ENCODE data around the gene EFTUD2.

GRCh38 chr17:44850612-44851011, 48.6 kb downstream of the EFTUD2 start:
- TF ChIP-seq, protein P1, sequence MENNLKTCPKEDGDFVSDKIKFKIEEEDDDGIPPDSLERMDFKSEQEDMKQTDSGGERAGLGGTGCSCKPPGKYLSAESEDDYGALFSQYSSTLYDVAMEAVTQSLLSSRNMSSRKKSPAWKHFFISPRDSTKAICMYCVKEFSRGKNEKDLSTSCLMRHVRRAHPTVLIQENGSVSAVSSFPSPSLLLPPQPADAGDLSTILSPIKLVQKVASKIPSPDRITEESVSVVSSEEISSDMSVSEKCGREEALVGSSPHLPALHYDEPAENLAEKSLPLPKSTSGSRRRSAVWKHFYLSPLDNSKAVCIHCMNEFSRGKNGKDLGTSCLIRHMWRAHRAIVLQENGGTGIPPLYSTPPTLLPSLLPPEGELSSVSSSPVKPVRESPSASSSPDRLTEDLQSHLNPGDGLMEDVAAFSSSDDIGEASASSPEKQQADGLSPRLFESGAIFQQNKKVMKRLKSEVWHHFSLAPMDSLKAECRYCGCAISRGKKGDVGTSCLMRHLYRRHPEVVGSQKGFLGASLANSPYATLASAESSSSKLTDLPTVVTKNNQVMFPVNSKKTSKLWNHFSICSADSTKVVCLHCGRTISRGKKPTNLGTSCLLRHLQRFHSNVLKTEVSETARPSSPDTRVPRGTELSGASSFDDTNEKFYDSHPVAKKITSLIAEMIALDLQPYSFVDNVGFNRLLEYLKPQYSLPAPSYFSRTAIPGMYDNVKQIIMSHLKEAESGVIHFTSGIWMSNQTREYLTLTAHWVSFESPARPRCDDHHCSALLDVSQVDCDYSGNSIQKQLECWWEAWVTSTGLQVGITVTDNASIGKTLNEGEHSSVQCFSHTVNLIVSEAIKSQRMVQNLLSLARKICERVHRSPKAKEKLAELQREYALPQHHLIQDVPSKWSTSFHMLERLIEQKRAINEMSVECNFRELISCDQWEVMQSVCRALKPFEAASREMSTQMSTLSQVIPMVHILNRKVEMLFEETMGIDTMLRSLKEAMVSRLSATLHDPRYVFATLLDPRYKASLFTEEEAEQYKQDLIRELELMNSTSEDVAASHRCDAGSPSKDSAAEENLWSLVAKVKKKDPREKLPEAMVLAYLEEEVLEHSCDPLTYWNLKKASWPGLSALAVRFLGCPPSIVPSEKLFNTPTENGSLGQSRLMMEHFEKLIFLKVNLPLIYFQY (CRISPR knock-in tag; IDR thresholded peaks at IDR 0.05; ENCODE audit: borderline replicate concordance) = no peak
- no peak for TF ChIP-seq EP300 (IDR thresholded peaks at IDR 0.05; ENCODE audit: low read depth in 2 of 2, low read length in 2 of 2)
- no peak for TF ChIP-seq EP300 (CRISPR knock-in tag; IDR thresholded peaks at IDR 0.05; ENCODE audit: borderline replicate concordance)
- TF ChIP-seq ATF2 (CRISPR knock-in tag; IDR thresholded peaks at IDR 0.05) = no peak
- TF ChIP-seq EZH2 (conservative IDR thresholded peaks at IDR 0.05; ENCODE audit: low read depth, low read length) = no peak
- TF ChIP-seq, protein P2, sequence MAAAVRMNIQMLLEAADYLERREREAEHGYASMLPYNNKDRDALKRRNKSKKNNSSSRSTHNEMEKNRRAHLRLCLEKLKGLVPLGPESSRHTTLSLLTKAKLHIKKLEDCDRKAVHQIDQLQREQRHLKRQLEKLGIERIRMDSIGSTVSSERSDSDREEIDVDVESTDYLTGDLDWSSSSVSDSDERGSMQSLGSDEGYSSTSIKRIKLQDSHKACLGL (CRISPR knock-in tag; IDR thresholded peaks at IDR 0.05) = no peak
- TF ChIP-seq ZNF317 (CRISPR knock-in tag; IDR thresholded peaks at IDR 0.05) = no peak
- TF ChIP-seq MXD4 (CRISPR knock-in tag; IDR thresholded peaks at IDR 0.05) = no peak
- TF ChIP-seq ZFX (CRISPR knock-in tag; IDR thresholded peaks at IDR 0.05; ENCODE audit: low read depth) = no peak
- TF ChIP-seq CTCF (CRISPR knock-in tag; IDR thresholded peaks at IDR 0.05) = no peak
- no peak for TF ChIP-seq PHF8 (CRISPR knock-in tag; IDR thresholded peaks at IDR 0.05)
- TF ChIP-seq, protein P3, sequence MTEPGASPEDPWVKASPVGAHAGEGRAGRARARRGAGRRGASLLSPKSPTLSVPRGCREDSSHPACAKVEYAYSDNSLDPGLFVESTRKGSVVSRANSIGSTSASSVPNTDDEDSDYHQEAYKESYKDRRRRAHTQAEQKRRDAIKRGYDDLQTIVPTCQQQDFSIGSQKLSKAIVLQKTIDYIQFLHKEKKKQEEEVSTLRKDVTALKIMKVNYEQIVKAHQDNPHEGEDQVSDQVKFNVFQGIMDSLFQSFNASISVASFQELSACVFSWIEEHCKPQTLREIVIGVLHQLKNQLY (CRISPR knock-in tag; IDR thresholded peaks at IDR 0.05) = no peak
- TF ChIP-seq, protein P4, sequence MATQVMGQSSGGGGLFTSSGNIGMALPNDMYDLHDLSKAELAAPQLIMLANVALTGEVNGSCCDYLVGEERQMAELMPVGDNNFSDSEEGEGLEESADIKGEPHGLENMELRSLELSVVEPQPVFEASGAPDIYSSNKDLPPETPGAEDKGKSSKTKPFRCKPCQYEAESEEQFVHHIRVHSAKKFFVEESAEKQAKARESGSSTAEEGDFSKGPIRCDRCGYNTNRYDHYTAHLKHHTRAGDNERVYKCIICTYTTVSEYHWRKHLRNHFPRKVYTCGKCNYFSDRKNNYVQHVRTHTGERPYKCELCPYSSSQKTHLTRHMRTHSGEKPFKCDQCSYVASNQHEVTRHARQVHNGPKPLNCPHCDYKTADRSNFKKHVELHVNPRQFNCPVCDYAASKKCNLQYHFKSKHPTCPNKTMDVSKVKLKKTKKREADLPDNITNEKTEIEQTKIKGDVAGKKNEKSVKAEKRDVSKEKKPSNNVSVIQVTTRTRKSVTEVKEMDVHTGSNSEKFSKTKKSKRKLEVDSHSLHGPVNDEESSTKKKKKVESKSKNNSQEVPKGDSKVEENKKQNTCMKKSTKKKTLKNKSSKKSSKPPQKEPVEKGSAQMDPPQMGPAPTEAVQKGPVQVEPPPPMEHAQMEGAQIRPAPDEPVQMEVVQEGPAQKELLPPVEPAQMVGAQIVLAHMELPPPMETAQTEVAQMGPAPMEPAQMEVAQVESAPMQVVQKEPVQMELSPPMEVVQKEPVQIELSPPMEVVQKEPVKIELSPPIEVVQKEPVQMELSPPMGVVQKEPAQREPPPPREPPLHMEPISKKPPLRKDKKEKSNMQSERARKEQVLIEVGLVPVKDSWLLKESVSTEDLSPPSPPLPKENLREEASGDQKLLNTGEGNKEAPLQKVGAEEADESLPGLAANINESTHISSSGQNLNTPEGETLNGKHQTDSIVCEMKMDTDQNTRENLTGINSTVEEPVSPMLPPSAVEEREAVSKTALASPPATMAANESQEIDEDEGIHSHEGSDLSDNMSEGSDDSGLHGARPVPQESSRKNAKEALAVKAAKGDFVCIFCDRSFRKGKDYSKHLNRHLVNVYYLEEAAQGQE (IDR thresholded peaks at IDR 0.05; ENCODE audit: borderline replicate concordance in 1 of 2, low read depth in 1 of 2, low read length in 2 of 2) = no peak
- TF ChIP-seq ZBTB21 (CRISPR knock-in tag; IDR thresholded peaks at IDR 0.05) = no peak
- no peak for TF ChIP-seq NKX3-1 (CRISPR knock-in tag; IDR thresholded peaks at IDR 0.05)
